ENCODE measurements around the gene ERBB3. TPM values are rescaled to one million over a fixed set of nuclear protein-coding genes. Genes with fewer than 3 reads are reported as not detected.

ERBB3 gene
- total and polyA plus RNA-seq, 8 donors = 26.6 to 367 (median 225) TPM

GRCh38 chr12:56119361-56119796 is 39.4 kb downstream of the ERBB3 start:
- WGBS, 5 donors = 0% methylated on average over 2 of the region's 2 CpGs
- DNase-seq = peak; percentile 63 to 95
- TF ChIP-seq POLR2A (IDR thresholded peaks at IDR 0.05) = no peak
- peak in 2 of 3 donors; percentile 69 to 82 for TF ChIP-seq POLR2AphosphoS5 (IDR thresholded peaks at IDR 0.05)
- TF ChIP-seq EP300 (IDR thresholded peaks at IDR 0.05) = no peak
- TF ChIP-seq, protein P1, sequence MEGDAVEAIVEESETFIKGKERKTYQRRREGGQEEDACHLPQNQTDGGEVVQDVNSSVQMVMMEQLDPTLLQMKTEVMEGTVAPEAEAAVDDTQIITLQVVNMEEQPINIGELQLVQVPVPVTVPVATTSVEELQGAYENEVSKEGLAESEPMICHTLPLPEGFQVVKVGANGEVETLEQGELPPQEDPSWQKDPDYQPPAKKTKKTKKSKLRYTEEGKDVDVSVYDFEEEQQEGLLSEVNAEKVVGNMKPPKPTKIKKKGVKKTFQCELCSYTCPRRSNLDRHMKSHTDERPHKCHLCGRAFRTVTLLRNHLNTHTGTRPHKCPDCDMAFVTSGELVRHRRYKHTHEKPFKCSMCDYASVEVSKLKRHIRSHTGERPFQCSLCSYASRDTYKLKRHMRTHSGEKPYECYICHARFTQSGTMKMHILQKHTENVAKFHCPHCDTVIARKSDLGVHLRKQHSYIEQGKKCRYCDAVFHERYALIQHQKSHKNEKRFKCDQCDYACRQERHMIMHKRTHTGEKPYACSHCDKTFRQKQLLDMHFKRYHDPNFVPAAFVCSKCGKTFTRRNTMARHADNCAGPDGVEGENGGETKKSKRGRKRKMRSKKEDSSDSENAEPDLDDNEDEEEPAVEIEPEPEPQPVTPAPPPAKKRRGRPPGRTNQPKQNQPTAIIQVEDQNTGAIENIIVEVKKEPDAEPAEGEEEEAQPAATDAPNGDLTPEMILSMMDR (IDR thresholded peaks at IDR 0.05) = peak in 5 of 7 experiments; percentile 44 to 93 (median 76)
- intact Hi-C loops (cut with DNase I; ENCODE audit: low total_unique reads) = no loop called here
- peaks cover 18 to 57% (median 37%) of the 10 kb centered on the region in 4 donors for H3K4me1 ChIP-seq
- H3K9me3 ChIP-seq = no peaks in the 10 kb centered on the region
- peak overlapping the region in 4 of 5 donors; percentile 95 to 97 (median 96) for H3K27ac ChIP-seq
- H3K36me3 ChIP-seq = peaks cover 11 to 37% (median 22%) of the 10 kb centered on the region in 4 donors
- no peaks in the 10 kb centered on the region for H3K27me3 ChIP-seq
- H3K4me3 ChIP-seq = peak overlapping the region; percentile 69 to 79 (median 74)

DNA sequence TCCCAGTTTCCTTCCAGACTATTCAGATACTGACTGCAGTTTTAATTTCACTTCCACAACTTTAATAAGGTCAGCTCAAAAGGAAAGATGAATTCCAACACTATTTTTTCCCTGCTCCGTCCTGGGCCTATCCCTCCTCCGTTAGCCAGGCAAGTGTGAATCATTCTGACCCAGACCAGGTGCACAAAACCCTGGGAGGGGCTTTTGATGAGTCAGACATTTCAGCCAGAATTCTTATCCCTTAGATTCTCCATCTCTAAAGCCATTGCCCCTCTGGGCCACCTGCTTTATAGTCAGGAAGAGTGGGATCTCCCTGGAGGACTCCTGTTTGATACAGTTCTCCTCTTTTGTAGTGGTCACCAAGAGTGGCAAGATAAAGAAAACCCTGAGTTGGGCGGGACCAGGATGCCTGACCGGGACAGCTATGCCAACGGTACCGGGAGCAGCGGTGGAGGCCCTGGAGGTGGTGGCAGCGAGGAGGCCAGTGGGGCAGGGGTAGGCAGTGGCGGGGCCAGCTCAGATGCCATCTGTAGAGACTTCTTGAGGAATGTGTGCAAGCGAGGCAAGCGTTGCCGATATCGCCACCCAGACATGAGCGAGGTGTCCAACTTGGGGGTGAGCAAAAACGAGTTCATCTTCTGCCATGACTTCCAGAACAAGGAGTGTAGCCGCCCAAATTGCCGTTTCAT is 40.3 kb downstream of the ERBB3 start:
- no peaks in the 10 kb centered on the region for H3K9me3 ChIP-seq
- WGBS, 5 donors = 90 to 94% (median 93%) methylated on average over 15 to 17 of the region's 17 CpGs
- DNase-seq = no peak
- peaks cover 11 to 37% (median 22%) of the 10 kb centered on the region in 4 donors for H3K36me3 ChIP-seq
- H3K27me3 ChIP-seq = no peaks in the 10 kb centered on the region
- H3K4me1 ChIP-seq = peaks cover 18 to 63% (median 38%) of the 10 kb centered on the region in 4 donors
- TF ChIP-seq POLR2A (IDR thresholded peaks at IDR 0.05) (no peak), EP300 (IDR thresholded peaks at IDR 0.05) (no peak), POLR2AphosphoS5 (IDR thresholded peaks at IDR 0.05) (no peak)
- TF ChIP-seq, protein P1 (IDR thresholded peaks at IDR 0.05) = no peak
- intact Hi-C loops (cut with DNase I; ENCODE audit: low total_unique reads) = loop anchor here (5.0 kb wide), 1 partner anchor 42 kb away; no protein-coding TSS in a partner anchor
- H3K27ac ChIP-seq = peak overlapping the region in 4 of 5 donors; percentile 95 to 97 (median 96)
- H3K4me3 ChIP-seq = no peak overlapping the region

- intact Hi-C loops (cut with DNase I; ENCODE audit: low total_unique reads) = loop anchor here (5.0 kb wide), 1 partner anchor 41 kb away; no protein-coding TSS in a partner anchor
Measured at GRCh38 chr12:56121204-56121870, 41.4 kb downstream of the ERBB3 start.

DNA sequence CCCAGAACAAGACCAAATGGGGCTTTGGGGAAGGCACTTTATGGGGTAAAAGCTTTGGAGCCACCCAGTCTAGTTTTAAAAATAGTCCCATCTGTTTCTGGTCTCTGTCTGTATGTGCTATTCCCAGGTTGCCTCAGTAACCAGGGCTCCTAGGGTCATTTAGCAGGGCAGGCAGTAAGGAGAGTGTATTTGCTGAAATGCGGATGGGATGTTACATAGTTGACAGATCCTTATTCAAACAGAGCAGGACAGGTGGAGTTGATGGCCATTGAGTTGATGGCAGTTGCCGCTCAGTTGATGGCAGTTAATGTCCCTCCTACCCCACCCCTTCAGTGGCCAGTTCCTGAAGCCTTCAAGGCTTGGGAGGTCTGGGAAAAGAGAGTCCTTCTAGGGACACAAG is 42.7 kb downstream of the ERBB3 start:
- no peak for DNase-seq
- intact Hi-C loops (cut with DNase I; ENCODE audit: low total_unique reads) = loop anchor here (5.0 kb wide), 1 partner anchor 40 kb away; no protein-coding TSS in a partner anchor
- peak overlapping the region in 3 of 5 donors; percentile 11 to 95 (median 21) for H3K27ac ChIP-seq
- peaks cover 35 to 78% (median 55%) of the 10 kb centered on the region in 4 donors for H3K4me1 ChIP-seq
- no peaks in the 10 kb centered on the region for H3K9me3 ChIP-seq
- TF ChIP-seq, protein P1 (IDR thresholded peaks at IDR 0.05) = no peak
- no peak for TF ChIP-seq POLR2A (IDR thresholded peaks at IDR 0.05)
- no peak for TF ChIP-seq POLR2AphosphoS5 (IDR thresholded peaks at IDR 0.05)
- no peak for TF ChIP-seq EP300 (IDR thresholded peaks at IDR 0.05)
- H3K4me3 ChIP-seq = no peak overlapping the region
- peaks cover 11 to 37% (median 22%) of the 10 kb centered on the region in 4 donors for H3K36me3 ChIP-seq
- WGBS, 5 donors = 77 to 89% (median 87%) methylated on average over 2 of the region's 2 CpGs
- H3K27me3 ChIP-seq = no peaks in the 10 kb centered on the region

More at GRCh38 chr12:56121204-56121870, 41.4 kb downstream of the ERBB3 start:
- H3K27ac ChIP-seq = peak overlapping the region in 2 of 5 donors; percentile 12 to 95
- H3K4me3 ChIP-seq = no peak overlapping the region
- peaks cover 11 to 37% (median 22%) of the 10 kb centered on the region in 4 donors for H3K36me3 ChIP-seq
- H3K4me1 ChIP-seq = peaks cover 24 to 69% (median 43%) of the 10 kb centered on the region in 4 donors
- no peaks in the 10 kb centered on the region for H3K27me3 ChIP-seq
- TF ChIP-seq POLR2A (IDR thresholded peaks at IDR 0.05) (no peak), EP300 (IDR thresholded peaks at IDR 0.05) (no peak)
- no peaks in the 10 kb centered on the region for H3K9me3 ChIP-seq
- DNase-seq = no peak
- 86 to 90% (median 89%) methylated on average over 10 to 11 of the region's 11 CpGs for WGBS, 5 donors

Measured in stomach (tissue), 9 donors.